ENCODE data around the gene GREB1L. TPM values are rescaled to one million over a fixed set of nuclear protein-coding genes. Genes with fewer than 3 reads are reported as not detected.

GREB1L gene
- total RNA-seq, 2 experiments from 2014 or later: not detected

GRCh38 chr18:21458788-21459187, 216.8 kb downstream of the GREB1L start:
- Mint-ChIP-seq H3K4me1 (ENCODE audit: low read depth) (no peaks in the 10 kb centered on the region), H3K4me3 (no peak overlapping the region), H3K9me3 (no peaks in the 10 kb centered on the region), H3K27me3 (peaks cover 33% of the 10 kb centered on the region), H3K27ac (no peak overlapping the region), H3K36me3 (ENCODE audit: low read depth) (no peaks in the 10 kb centered on the region)
- ATAC-seq (ENCODE audit: poor library complexity) (no peak), DNase-seq (no peak)
- H3K27me3 ChIP-seq (ENCODE audit: control insufficient read depth in 1 of 2, insufficient read depth in 2 of 2, low read length in 2 of 2): peaks cover 0 to 2% of the 10 kb centered on the region in 2 experiments
- no peaks in the 10 kb centered on the region for H3K36me3 ChIP-seq (ENCODE audit: insufficient read depth, low read length)
- no peaks in the 10 kb centered on the region for H3K4me1 ChIP-seq (ENCODE audit: insufficient read depth, low read length)
- intact Hi-C loops (cut with DNase I, micrococcal nuclease): no loop called here
- no peak for TF ChIP-seq CTCF (IDR thresholded peaks at IDR 0.05)
- ChIA-PET CTCF (no interaction called here), POLR2A (no interaction called here)
- H3K9me3 ChIP-seq (ENCODE audit: control insufficient read depth in 1 of 2, insufficient read depth in 1 of 2, low read length in 2 of 2): no peaks in the 10 kb centered on the region
- no peak overlapping the region for H3K27ac ChIP-seq (ENCODE audit: low read depth in 1 of 2, low read length in 2 of 2)
- no peak overlapping the region for H3K4me3 ChIP-seq (ENCODE audit: low read length)

GRCh38 chr18:21459706-21460286, 217.8 kb downstream of the GREB1L start:
- Mint-ChIP-seq H3K36me3 (ENCODE audit: low read depth) (no peaks in the 10 kb centered on the region), H3K4me3 (no peak overlapping the region), H3K4me1 (ENCODE audit: low read depth) (no peaks in the 10 kb centered on the region), H3K27me3 (peaks cover 43% of the 10 kb centered on the region), H3K27ac (no peak overlapping the region), H3K9me3 (no peaks in the 10 kb centered on the region)
- DNase-seq (no peak), ATAC-seq (ENCODE audit: poor library complexity) (no peak)
- intact Hi-C loops (cut with DNase I, micrococcal nuclease): no loop called here
- CTCF ChIA-PET: no interaction called here
- H3K27ac ChIP-seq (ENCODE audit: low read depth in 1 of 2, low read length in 2 of 2): no peak overlapping the region
- H3K36me3 ChIP-seq (ENCODE audit: insufficient read depth, low read length): no peaks in the 10 kb centered on the region
- H3K4me1 ChIP-seq (ENCODE audit: insufficient read depth, low read length): no peaks in the 10 kb centered on the region
- POLR2A ChIA-PET: no interaction called here
- no peak overlapping the region for H3K4me3 ChIP-seq (ENCODE audit: low read length)
- no peaks in the 10 kb centered on the region for H3K9me3 ChIP-seq (ENCODE audit: control insufficient read depth in 1 of 2, insufficient read depth in 1 of 2, low read length in 2 of 2)
- H3K27me3 ChIP-seq (ENCODE audit: control insufficient read depth in 1 of 2, insufficient read depth in 2 of 2, low read length in 2 of 2): peaks cover 0 to 3% of the 10 kb centered on the region in 2 experiments
- no peak for TF ChIP-seq CTCF (IDR thresholded peaks at IDR 0.05)

GRCh38 chr18:21461460-21461859, 219.4 kb downstream of the GREB1L start:
- Histone ChIP-seq H3K4me3 (ENCODE audit: low read length) (no peak overlapping the region), H3K9me3 (ENCODE audit: control insufficient read depth in 1 of 2, insufficient read depth in 1 of 2, low read length in 2 of 2) (no peaks in the 10 kb centered on the region), H3K36me3 (ENCODE audit: insufficient read depth, low read length) (no peaks in the 10 kb centered on the region), H3K4me1 (ENCODE audit: insufficient read depth, low read length) (no peaks in the 10 kb centered on the region), H3K27ac (ENCODE audit: low read depth in 1 of 2, low read length in 2 of 2) (no peak overlapping the region), H3K27me3 (ENCODE audit: control insufficient read depth in 1 of 2, insufficient read depth in 2 of 2, low read length in 2 of 2) (peaks cover 0 to 3% of the 10 kb centered on the region in 2 experiments)
- H3K4me3 Mint-ChIP-seq: no peak overlapping the region
- H3K27ac Mint-ChIP-seq: no peak overlapping the region
- no peaks in the 10 kb centered on the region for H3K9me3 Mint-ChIP-seq
- DNase-seq (no peak), ATAC-seq (ENCODE audit: poor library complexity) (no peak)
- POLR2A ChIA-PET: no interaction called here
- peaks cover 47% of the 10 kb centered on the region for H3K27me3 Mint-ChIP-seq
- no peak for TF ChIP-seq CTCF (IDR thresholded peaks at IDR 0.05)
- H3K4me1 Mint-ChIP-seq (ENCODE audit: low read depth): no peaks in the 10 kb centered on the region
- CTCF ChIA-PET: no interaction called here
- no peaks in the 10 kb centered on the region for H3K36me3 Mint-ChIP-seq (ENCODE audit: low read depth)
- intact Hi-C loops (cut with DNase I, micrococcal nuclease): no loop called here
